ENCODE measurements around the gene NAMPT.
A peak's percentile ranks its signal among the peaks of the same experiment; 100 is the strongest.

The NAMPT gene

GRCh38 chr7:106287786-106288185 lies 3.0 kb upstream of the NAMPT start:
- DNase-seq (no peak), ATAC-seq (no peak)
- H3K9me3 Mint-ChIP-seq, result peaks cover 3% of the 10 kb centered on the region
- H3K4me1 Mint-ChIP-seq, result peaks cover 42% of the 10 kb centered on the region
- H3K27me3 Mint-ChIP-seq, result peaks cover 3% of the 10 kb centered on the region
- peak overlapping the region; percentile 61 for H3K27ac Mint-ChIP-seq
- H3K4me3 Mint-ChIP-seq, result no peak overlapping the region
- H3K36me3 Mint-ChIP-seq (ENCODE audit: low read depth), result peaks cover 13% of the 10 kb centered on the region

GRCh38 chr7:106285855-106286492 lies 1.2 kb upstream of the NAMPT start:
- peaks cover 31% of the 10 kb centered on the region for H3K36me3 Mint-ChIP-seq (ENCODE audit: low read depth)
- no peaks in the 10 kb centered on the region for H3K27me3 Mint-ChIP-seq
- H3K27ac Mint-ChIP-seq, result peak overlapping the region; percentile 99
- ATAC-seq (peak; percentile 12), DNase-seq (peak; percentile 39)
- H3K9me3 Mint-ChIP-seq, result peaks cover 3% of the 10 kb centered on the region
- peaks cover 49% of the 10 kb centered on the region for H3K4me1 Mint-ChIP-seq
- peak overlapping the region; percentile 96 for H3K4me3 Mint-ChIP-seq

- ATAC-seq, result peak; percentile 82
- Mint-ChIP-seq H3K4me3 (peak overlapping the region; percentile 96), H3K27ac (peak overlapping the region; percentile 99), H3K9me3 (peaks cover 3% of the 10 kb centered on the region), H3K27me3 (no peaks in the 10 kb centered on the region), H3K36me3 (ENCODE audit: low read depth) (peaks cover 38% of the 10 kb centered on the region), H3K4me1 (peaks cover 51% of the 10 kb centered on the region)
- peak; percentile 100 for DNase-seq
Measured at GRCh38 chr7:106285051-106285854, 470 bp upstream of the NAMPT start.

DNA sequence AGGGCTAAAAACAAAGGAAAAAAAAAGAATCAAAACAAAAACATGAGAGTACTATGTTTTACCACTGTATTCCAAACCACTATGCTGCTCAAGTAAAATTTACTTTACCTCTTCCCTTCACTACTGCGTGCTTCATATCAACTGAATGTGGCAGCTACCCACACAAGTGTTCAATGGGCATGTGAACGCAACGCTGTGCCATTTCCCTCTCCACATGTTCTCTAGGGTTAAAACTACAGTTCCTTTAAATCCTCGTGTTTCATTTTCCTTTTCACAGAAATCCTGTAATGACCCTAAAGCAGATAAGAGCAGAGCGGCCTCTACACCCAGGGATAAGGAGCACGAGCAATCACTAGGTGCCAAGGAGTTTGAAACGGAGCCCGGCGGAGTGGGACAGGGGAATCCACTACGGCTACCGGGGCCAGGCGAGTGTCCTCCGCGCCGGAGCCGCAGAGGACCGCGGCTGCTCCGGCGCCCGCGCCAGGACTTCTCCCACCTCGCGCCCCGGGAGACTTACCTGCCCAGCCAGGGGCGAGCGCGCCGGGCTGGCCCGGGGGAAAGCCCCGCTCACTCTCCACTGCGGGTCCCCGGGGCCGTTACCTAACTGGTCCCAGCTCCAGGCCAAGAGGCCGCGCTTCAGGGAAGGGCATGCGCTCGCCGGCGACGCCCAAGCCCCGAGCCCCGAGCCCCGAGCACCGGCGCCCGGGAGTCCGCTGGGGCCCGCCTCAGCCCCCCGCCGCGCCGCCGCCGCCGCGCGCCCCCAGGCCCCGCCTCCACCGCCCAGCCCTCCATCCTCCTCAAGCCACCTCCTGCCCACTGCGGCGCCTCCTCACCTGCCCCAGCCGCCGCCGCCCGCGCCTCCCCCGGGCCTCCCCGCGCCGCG lies 711 bp downstream of the NAMPT start:
- DNase-seq, result peak; percentile 61
- peak overlapping the region; percentile 99 for H3K27ac Mint-ChIP-seq
- H3K9me3 Mint-ChIP-seq, result peaks cover 3% of the 10 kb centered on the region
- peaks cover 60% of the 10 kb centered on the region for H3K4me1 Mint-ChIP-seq
- peaks cover 50% of the 10 kb centered on the region for H3K36me3 Mint-ChIP-seq (ENCODE audit: low read depth)
- peak; percentile 6 for ATAC-seq
- peak overlapping the region; percentile 98 for H3K4me3 Mint-ChIP-seq
- no peaks in the 10 kb centered on the region for H3K27me3 Mint-ChIP-seq

- H3K4me3 Mint-ChIP-seq, result peak overlapping the region; percentile 98
- no peaks in the 10 kb centered on the region for H3K27me3 Mint-ChIP-seq
- H3K4me1 Mint-ChIP-seq, result peaks cover 61% of the 10 kb centered on the region
- ATAC-seq (no peak), DNase-seq (no peak)
- peaks cover 55% of the 10 kb centered on the region for H3K36me3 Mint-ChIP-seq (ENCODE audit: low read depth)
- H3K27ac Mint-ChIP-seq, result peak overlapping the region; percentile 99
- peaks cover 3% of the 10 kb centered on the region for H3K9me3 Mint-ChIP-seq
Measured at GRCh38 chr7:106283501-106283830, 1.3 kb downstream of the NAMPT start.

DNA sequence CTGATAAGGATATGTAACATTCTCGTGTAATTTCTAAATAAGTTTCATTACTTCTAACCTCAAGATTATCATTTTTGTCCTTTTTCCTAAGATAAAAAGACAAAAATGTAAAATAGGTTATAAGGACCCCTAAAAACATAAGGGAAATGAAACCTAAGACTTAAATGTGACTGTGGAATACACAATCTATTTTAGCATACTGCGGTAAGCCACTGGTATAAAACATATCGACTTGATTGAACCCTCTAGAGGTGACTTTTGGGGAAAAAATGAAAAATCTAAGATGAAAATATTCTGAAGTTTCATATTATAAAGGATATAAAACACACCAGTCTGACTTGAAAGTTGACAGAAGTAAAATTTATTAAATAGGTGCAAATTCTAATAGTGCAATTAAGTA lies 1.9 kb downstream of the NAMPT start:
- H3K27me3 Mint-ChIP-seq, result no peaks in the 10 kb centered on the region
- no peak for ATAC-seq
- DNase-seq, result no peak
- H3K27ac Mint-ChIP-seq, result peak overlapping the region; percentile 99
- H3K36me3 Mint-ChIP-seq (ENCODE audit: low read depth), result peaks cover 61% of the 10 kb centered on the region
- H3K4me3 Mint-ChIP-seq, result peak overlapping the region; percentile 98
- H3K4me1 Mint-ChIP-seq, result peaks cover 61% of the 10 kb centered on the region
- peaks cover 3% of the 10 kb centered on the region for H3K9me3 Mint-ChIP-seq

GRCh38 chr7:106282390-106282789 lies 2.4 kb downstream of the NAMPT start:
- Mint-ChIP-seq H3K4me1 (peaks cover 61% of the 10 kb centered on the region), H3K9me3 (peaks cover 3% of the 10 kb centered on the region), H3K36me3 (ENCODE audit: low read depth) (peaks cover 66% of the 10 kb centered on the region), H3K27ac (peak overlapping the region; percentile 99), H3K4me3 (peak overlapping the region; percentile 98), H3K27me3 (no peaks in the 10 kb centered on the region)
- DNase-seq (no peak), ATAC-seq (no peak)

DNA sequence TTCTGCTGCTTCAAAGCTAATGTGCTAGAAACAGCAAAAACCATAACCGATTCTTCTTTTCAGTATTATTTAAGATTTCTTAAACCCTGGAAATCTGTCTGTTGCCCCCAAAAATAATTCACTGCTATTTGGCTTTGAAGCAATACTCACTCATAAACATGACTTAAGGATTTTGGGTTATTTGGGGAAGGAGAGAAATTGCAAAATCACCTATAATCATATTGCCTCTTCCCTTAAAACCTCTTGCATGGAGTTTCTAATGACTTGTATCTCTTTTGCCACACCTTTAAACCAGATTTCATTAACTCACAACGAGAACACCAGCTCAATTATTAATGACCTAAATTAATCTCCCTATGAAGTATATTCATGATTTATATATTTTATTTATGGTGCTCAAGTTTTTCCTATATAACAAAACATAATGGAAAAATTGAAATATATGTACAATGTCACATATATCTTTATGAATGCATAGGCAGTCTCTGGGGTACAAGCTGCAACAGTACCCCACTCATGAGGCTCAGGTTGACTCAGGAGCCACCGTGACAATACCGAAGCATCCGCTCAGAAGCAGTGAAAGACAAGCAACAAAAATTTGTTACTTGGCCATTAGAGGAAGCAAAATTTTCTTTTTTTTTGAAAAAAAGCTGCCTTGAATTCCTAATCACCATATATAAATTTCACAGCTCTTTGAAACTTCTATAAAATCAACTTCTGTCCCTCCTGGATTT lies 3.0 kb downstream of the NAMPT start:
- Mint-ChIP-seq H3K27ac (peak overlapping the region; percentile 99), H3K9me3 (peaks cover 3% of the 10 kb centered on the region), H3K4me1 (peaks cover 61% of the 10 kb centered on the region), H3K36me3 (ENCODE audit: low read depth) (peaks cover 72% of the 10 kb centered on the region), H3K4me3 (peak overlapping the region; percentile 98), H3K27me3 (no peaks in the 10 kb centered on the region)
- ATAC-seq, result no peak
- DNase-seq, result no peak

GRCh38 chr7:106281127-106281526 lies 3.7 kb downstream of the NAMPT start:
- Mint-ChIP-seq H3K27ac (peak overlapping the region; percentile 99), H3K27me3 (no peaks in the 10 kb centered on the region), H3K36me3 (ENCODE audit: low read depth) (peaks cover 77% of the 10 kb centered on the region), H3K4me1 (peaks cover 63% of the 10 kb centered on the region), H3K9me3 (peaks cover under 1% of the 10 kb centered on the region), H3K4me3 (peak overlapping the region; percentile 98)
- no peak for ATAC-seq
- no peak for DNase-seq

- no peaks in the 10 kb centered on the region for H3K27me3 Mint-ChIP-seq
- ATAC-seq (peak; percentile 88), DNase-seq (peak; percentile 50)
- H3K4me3 Mint-ChIP-seq, result peak overlapping the region; percentile 98
- H3K36me3 Mint-ChIP-seq (ENCODE audit: low read depth), result peaks cover 89% of the 10 kb centered on the region
- H3K9me3 Mint-ChIP-seq, result no peaks in the 10 kb centered on the region
- H3K27ac Mint-ChIP-seq, result peak overlapping the region; percentile 99
- H3K4me1 Mint-ChIP-seq, result peaks cover 62% of the 10 kb centered on the region
Measured at GRCh38 chr7:106279425-106280197, 5.2 kb downstream of the NAMPT start.

GRCh38 chr7:106278695-106279094 lies 6.1 kb downstream of the NAMPT start:
- H3K27me3 Mint-ChIP-seq, result no peaks in the 10 kb centered on the region
- DNase-seq (no peak), ATAC-seq (no peak)
- peak overlapping the region; percentile 98 for H3K4me3 Mint-ChIP-seq
- peaks cover 64% of the 10 kb centered on the region for H3K4me1 Mint-ChIP-seq
- H3K9me3 Mint-ChIP-seq, result no peaks in the 10 kb centered on the region
- peak overlapping the region; percentile 81 for H3K27ac Mint-ChIP-seq
- H3K36me3 Mint-ChIP-seq (ENCODE audit: low read depth), result peaks cover 95% of the 10 kb centered on the region

DNA sequence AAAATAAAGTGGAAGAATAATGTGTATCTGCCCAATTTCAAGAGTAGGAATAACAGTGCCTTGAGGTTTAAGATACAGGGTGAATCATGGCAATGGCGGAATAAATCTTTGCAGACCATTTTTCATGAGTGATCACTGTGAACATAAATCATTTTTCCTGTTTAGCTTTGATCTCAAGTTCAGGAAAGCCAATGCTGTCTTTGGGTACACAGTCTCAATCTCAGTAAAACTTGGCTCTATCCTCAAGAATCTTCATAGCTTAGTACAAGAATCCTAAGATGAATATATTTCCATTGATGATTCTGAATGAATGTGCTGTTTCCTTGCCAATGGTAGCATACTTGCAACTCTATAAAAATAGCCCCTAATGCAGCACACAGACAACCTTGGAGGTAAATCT lies 6.8 kb downstream of the NAMPT start:
- Mint-ChIP-seq H3K4me1 (peaks cover 66% of the 10 kb centered on the region), H3K9me3 (no peaks in the 10 kb centered on the region), H3K27ac (peak overlapping the region; percentile 81), H3K27me3 (no peaks in the 10 kb centered on the region), H3K4me3 (peak overlapping the region; percentile 98), H3K36me3 (ENCODE audit: low read depth) (peaks cover 97% of the 10 kb centered on the region)
- no peak for ATAC-seq
- no peak for DNase-seq

- peak overlapping the region; percentile 52 for H3K4me3 Mint-ChIP-seq
- H3K4me1 Mint-ChIP-seq, result peaks cover 66% of the 10 kb centered on the region
- no peak for ATAC-seq
- no peak for DNase-seq
- peaks cover 92% of the 10 kb centered on the region for H3K36me3 Mint-ChIP-seq (ENCODE audit: low read depth)
- H3K9me3 Mint-ChIP-seq, result no peaks in the 10 kb centered on the region
- H3K27me3 Mint-ChIP-seq, result no peaks in the 10 kb centered on the region
- peak overlapping the region; percentile 67 for H3K27ac Mint-ChIP-seq
Measured at GRCh38 chr7:106276513-106276912, 8.3 kb downstream of the NAMPT start.
